HEK293 (cell line): ENCODE data around the gene EHD2.
"Not testable (repeated sequence)": the region's sequence is repeated elsewhere in the genome, so short reads cannot be mapped to it uniquely, and the experiment has no call there.

Experiments used
- BCL11A ChIP-seq: fragments of 450-650 bp; formaldehyde crosslinking; IDR thresholded peaks from 2 replicates; pipeline ENCODE4 v1.5.1; 2016; ENCODE audit warnings: low read depth, missing biosample characterization, missing genetic modification characterization
- HOXA7 ChIP-seq: sonication (generic); formaldehyde crosslinking; IDR thresholded peaks from 2 replicates; pipeline ENCODE4 v1.8.1; 2022; ENCODE audit warnings: missing genetic modification reagents, borderline replicate concordance
- KLF10 ChIP-seq: fragments of 450-650 bp; IDR thresholded peaks from 2 replicates; pipeline ENCODE4 v1.5.1; 2018; ENCODE audit warnings: missing biosample characterization, mild to moderate bottlenecking, missing genetic modification characterization
- MZF1 ChIP-seq: fragments of 450-650 bp; formaldehyde crosslinking; IDR thresholded peaks from 2 replicates; pipeline ENCODE4 v1.5.1; 2017; ENCODE audit warnings: missing biosample characterization, missing genetic modification characterization, borderline replicate concordance
- YY1 ChIP-seq: fragments of 450-650 bp; formaldehyde crosslinking; IDR thresholded peaks from 2 replicates; pipeline ENCODE4 v1.5.1; 2018; ENCODE audit warnings: missing biosample characterization, missing genetic modification characterization
- ZNF140 ChIP-seq: fragments of 450-650 bp; formaldehyde crosslinking; IDR thresholded peaks from 2 replicates; pipeline ENCODE4 v1.5.1; 2016; ENCODE audit warnings: missing biosample characterization, missing genetic modification characterization
- ZNF530 ChIP-seq: fragments of 450-650 bp; formaldehyde crosslinking; IDR thresholded peaks from 2 replicates; pipeline ENCODE4 v1.5.1; 2016; ENCODE audit warnings: low read depth, missing biosample characterization, missing genetic modification characterization
- ZNF585B ChIP-seq: fragments of 450-650 bp; formaldehyde crosslinking; IDR thresholded peaks from 2 replicates; pipeline ENCODE4 v1.5.1; 2016; ENCODE audit warnings: missing biosample characterization, missing genetic modification characterization
- ZNF792 ChIP-seq: fragments of 450-650 bp; formaldehyde crosslinking; IDR thresholded peaks from 2 replicates; pipeline ENCODE4 v1.5.1; 2016; ENCODE audit warnings: missing biosample characterization, missing genetic modification characterization
- TF ChIP-seq, protein P1 (sequence below): fragments of 450-650 bp; formaldehyde crosslinking; IDR thresholded peaks from 2 replicates; pipeline ENCODE4 v1.5.1; 2016; ENCODE audit warnings: missing biosample characterization, missing genetic modification characterization
- TF ChIP-seq, protein P2 (sequence below): fragments of 450-650 bp; formaldehyde crosslinking; IDR thresholded peaks from 2 replicates; pipeline ENCODE4 v1.5.1; 2017; ENCODE audit warnings: missing biosample characterization, missing genetic modification characterization
- TF ChIP-seq, protein P3 (sequence below): fragments of 450-650 bp; formaldehyde crosslinking; IDR thresholded peaks from 2 replicates; pipeline ENCODE4 v1.5.1; 2016; ENCODE audit warnings: missing biosample characterization, missing genetic modification characterization, low read depth
- TF ChIP-seq, protein P4 (sequence below): fragments of 450-650 bp; formaldehyde crosslinking; IDR thresholded peaks from 2 replicates; pipeline ENCODE4 v1.5.1; 2017; ENCODE audit warnings: missing biosample characterization, missing genetic modification characterization

DNA sequence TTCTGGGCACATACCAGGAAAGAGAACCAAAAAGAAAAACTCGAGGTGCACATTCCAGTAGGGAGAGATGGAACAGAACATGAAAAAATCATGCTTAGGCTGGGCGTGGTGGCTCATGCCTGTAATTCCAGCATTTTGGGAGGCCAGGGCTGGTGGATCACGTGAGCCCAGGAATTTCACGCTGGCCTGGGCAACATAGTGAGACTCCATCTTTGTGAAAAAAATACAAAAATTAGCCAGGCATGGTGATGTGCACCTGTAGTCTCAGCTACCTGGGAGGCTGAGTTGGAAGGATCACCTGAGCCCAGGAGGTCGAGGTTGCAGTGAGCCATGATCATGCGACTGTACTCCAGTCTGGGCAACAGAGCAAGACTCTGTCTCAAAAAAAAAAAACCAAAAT lies 58.1 kb downstream of the EHD2 start:
- TF ChIP-seq ZNF140 (tag by site-specific recombination); KLF10 (tag by site-specific recombination); ZNF792 (tag by site-specific recombination); MZF1 (tag by site-specific recombination); YY1; ZNF585B (tag by site-specific recombination); BCL11A (tag by site-specific recombination); ZNF530 (tag by site-specific recombination); HOXA7 (CRISPR knock-in tag): not testable (repeated sequence)
- TF ChIP-seq, protein P1, sequence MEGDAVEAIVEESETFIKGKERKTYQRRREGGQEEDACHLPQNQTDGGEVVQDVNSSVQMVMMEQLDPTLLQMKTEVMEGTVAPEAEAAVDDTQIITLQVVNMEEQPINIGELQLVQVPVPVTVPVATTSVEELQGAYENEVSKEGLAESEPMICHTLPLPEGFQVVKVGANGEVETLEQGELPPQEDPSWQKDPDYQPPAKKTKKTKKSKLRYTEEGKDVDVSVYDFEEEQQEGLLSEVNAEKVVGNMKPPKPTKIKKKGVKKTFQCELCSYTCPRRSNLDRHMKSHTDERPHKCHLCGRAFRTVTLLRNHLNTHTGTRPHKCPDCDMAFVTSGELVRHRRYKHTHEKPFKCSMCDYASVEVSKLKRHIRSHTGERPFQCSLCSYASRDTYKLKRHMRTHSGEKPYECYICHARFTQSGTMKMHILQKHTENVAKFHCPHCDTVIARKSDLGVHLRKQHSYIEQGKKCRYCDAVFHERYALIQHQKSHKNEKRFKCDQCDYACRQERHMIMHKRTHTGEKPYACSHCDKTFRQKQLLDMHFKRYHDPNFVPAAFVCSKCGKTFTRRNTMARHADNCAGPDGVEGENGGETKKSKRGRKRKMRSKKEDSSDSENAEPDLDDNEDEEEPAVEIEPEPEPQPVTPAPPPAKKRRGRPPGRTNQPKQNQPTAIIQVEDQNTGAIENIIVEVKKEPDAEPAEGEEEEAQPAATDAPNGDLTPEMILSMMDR (tag by site-specific recombination), result not testable (repeated sequence)
- TF ChIP-seq, protein P2, sequence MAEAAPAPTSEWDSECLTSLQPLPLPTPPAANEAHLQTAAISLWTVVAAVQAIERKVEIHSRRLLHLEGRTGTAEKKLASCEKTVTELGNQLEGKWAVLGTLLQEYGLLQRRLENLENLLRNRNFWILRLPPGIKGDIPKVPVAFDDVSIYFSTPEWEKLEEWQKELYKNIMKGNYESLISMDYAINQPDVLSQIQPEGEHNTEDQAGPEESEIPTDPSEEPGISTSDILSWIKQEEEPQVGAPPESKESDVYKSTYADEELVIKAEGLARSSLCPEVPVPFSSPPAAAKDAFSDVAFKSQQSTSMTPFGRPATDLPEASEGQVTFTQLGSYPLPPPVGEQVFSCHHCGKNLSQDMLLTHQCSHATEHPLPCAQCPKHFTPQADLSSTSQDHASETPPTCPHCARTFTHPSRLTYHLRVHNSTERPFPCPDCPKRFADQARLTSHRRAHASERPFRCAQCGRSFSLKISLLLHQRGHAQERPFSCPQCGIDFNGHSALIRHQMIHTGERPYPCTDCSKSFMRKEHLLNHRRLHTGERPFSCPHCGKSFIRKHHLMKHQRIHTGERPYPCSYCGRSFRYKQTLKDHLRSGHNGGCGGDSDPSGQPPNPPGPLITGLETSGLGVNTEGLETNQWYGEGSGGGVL (tag by site-specific recombination), result not testable (repeated sequence)
- TF ChIP-seq, protein P3, sequence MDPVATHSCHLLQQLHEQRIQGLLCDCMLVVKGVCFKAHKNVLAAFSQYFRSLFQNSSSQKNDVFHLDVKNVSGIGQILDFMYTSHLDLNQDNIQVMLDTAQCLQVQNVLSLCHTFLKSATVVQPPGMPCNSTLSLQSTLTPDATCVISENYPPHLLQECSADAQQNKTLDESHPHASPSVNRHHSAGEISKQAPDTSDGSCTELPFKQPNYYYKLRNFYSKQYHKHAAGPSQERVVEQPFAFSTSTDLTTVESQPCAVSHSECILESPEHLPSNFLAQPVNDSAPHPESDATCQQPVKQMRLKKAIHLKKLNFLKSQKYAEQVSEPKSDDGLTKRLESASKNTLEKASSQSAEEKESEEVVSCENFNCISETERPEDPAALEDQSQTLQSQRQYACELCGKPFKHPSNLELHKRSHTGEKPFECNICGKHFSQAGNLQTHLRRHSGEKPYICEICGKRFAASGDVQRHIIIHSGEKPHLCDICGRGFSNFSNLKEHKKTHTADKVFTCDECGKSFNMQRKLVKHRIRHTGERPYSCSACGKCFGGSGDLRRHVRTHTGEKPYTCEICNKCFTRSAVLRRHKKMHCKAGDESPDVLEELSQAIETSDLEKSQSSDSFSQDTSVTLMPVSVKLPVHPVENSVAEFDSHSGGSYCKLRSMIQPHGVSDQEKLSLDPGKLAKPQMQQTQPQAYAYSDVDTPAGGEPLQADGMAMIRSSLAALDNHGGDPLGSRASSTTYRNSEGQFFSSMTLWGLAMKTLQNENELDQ (tag by site-specific recombination), result not testable (repeated sequence)
- TF ChIP-seq, protein P4, sequence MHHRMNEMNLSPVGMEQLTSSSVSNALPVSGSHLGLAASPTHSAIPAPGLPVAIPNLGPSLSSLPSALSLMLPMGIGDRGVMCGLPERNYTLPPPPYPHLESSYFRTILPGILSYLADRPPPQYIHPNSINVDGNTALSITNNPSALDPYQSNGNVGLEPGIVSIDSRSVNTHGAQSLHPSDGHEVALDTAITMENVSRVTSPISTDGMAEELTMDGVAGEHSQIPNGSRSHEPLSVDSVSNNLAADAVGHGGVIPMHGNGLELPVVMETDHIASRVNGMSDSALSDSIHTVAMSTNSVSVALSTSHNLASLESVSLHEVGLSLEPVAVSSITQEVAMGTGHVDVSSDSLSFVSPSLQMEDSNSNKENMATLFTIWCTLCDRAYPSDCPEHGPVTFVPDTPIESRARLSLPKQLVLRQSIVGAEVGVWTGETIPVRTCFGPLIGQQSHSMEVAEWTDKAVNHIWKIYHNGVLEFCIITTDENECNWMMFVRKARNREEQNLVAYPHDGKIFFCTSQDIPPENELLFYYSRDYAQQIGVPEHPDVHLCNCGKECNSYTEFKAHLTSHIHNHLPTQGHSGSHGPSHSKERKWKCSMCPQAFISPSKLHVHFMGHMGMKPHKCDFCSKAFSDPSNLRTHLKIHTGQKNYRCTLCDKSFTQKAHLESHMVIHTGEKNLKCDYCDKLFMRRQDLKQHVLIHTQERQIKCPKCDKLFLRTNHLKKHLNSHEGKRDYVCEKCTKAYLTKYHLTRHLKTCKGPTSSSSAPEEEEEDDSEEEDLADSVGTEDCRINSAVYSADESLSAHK, result not testable (repeated sequence)
